ENCODE data around the gene SNRK. TPM values are rescaled to one million over a fixed set of nuclear protein-coding genes. Genes with fewer than 3 reads are reported as not detected.

The SNRK gene, protein sequence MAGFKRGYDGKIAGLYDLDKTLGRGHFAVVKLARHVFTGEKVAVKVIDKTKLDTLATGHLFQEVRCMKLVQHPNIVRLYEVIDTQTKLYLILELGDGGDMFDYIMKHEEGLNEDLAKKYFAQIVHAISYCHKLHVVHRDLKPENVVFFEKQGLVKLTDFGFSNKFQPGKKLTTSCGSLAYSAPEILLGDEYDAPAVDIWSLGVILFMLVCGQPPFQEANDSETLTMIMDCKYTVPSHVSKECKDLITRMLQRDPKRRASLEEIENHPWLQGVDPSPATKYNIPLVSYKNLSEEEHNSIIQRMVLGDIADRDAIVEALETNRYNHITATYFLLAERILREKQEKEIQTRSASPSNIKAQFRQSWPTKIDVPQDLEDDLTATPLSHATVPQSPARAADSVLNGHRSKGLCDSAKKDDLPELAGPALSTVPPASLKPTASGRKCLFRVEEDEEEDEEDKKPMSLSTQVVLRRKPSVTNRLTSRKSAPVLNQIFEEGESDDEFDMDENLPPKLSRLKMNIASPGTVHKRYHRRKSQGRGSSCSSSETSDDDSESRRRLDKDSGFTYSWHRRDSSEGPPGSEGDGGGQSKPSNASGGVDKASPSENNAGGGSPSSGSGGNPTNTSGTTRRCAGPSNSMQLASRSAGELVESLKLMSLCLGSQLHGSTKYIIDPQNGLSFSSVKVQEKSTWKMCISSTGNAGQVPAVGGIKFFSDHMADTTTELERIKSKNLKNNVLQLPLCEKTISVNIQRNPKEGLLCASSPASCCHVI
- 19.6 TPM for polyA plus RNA-seq (2012; ENCODE audit: insufficient read depth, insufficient read length, low read depth)

DNA sequence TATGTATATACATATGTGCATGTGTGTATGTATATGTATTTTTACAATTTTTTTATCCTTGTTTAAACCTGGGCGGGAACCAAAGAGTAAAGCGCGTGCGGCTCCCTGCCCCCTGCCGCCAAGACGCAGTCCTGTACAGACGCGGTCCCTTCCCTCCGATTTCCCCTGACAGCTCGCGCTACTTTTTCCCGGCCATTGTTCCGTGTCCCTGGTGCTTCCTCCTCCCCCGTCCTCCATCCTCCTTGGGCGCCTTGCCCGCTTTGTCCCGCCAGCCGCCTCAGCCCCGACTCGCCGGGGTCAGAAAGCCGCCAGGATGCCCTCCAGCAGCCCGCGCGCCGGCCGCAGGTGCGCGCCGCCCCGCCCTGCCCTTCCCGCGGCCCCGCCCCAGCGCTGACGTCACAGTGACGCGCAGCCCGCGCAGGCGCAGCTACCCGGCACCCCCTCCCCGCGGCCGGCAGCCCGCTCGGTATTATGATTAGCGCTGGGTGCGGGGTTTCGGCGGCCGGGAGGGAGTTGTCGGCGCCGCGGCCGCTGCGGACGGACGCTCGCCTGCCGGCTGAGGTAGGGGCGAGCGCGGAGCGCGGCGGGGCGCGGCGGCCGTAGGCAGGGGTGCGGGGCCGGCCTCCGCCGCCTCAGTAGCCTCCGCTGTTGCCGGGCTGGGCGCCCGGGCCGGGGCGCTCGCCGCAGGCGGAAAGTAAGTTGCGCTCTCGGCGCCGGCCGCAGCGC lies at the start of gene SNRK:
SNRK (plus strand) TSS at position 426 of the 726 bp plus-strand sequence. CDS start 16,664 bp downstream, outside the sequence.
- H3K9me3 ChIP-seq: no peaks in the 10 kb centered on the region

DNA sequence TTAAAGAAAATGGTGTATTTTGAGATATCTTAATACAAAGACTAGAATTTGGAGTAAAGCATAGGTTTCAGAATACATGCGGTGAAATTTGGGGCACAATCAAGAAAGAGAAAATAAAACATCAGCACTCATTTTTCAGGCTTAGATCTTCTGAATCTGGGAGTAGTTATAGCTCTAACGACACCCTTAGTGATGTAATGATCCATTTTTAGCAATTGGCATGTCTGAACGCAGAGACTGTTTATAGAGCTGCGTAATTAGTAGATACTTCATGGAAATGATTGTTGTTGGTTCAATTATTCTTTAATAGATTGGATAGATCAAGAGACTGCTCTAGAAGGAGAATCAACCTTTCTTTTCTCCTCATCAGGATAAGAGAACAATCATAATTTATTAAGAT lies 47.5 kb upstream of the SNRK start:
- Histone ChIP-seq H3K4me1 (no peaks in the 10 kb centered on the region), H3K9me3 (no peaks in the 10 kb centered on the region), H3K36me3 (no peaks in the 10 kb centered on the region), H3K4me3 (ENCODE audit: low read depth, low read length) (no peak overlapping the region), H3K27me3 (no peaks in the 10 kb centered on the region)
- TF ChIP-seq, protein P1, sequence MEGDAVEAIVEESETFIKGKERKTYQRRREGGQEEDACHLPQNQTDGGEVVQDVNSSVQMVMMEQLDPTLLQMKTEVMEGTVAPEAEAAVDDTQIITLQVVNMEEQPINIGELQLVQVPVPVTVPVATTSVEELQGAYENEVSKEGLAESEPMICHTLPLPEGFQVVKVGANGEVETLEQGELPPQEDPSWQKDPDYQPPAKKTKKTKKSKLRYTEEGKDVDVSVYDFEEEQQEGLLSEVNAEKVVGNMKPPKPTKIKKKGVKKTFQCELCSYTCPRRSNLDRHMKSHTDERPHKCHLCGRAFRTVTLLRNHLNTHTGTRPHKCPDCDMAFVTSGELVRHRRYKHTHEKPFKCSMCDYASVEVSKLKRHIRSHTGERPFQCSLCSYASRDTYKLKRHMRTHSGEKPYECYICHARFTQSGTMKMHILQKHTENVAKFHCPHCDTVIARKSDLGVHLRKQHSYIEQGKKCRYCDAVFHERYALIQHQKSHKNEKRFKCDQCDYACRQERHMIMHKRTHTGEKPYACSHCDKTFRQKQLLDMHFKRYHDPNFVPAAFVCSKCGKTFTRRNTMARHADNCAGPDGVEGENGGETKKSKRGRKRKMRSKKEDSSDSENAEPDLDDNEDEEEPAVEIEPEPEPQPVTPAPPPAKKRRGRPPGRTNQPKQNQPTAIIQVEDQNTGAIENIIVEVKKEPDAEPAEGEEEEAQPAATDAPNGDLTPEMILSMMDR (IDR thresholded peaks at IDR 0.05; ENCODE audit: low read depth, low read length): no peak
- no peak for DNase-seq

More for the DNA sequence above, at the start of gene SNRK:
- TF ChIP-seq, protein P1 (IDR thresholded peaks at IDR 0.05; ENCODE audit: low read depth, low read length): peak; percentile 23
- no peaks in the 10 kb centered on the region for H3K27me3 ChIP-seq
- H3K36me3 ChIP-seq: no peaks in the 10 kb centered on the region
- no peaks in the 10 kb centered on the region; the same call in 1 of the 2 replicates for H3K4me1 ChIP-seq
- H3K4me3 ChIP-seq (ENCODE audit: low read depth, low read length): peak within 1 kb of the TSS; percentile 80
- DNase-seq: peak; percentile 85

DNA sequence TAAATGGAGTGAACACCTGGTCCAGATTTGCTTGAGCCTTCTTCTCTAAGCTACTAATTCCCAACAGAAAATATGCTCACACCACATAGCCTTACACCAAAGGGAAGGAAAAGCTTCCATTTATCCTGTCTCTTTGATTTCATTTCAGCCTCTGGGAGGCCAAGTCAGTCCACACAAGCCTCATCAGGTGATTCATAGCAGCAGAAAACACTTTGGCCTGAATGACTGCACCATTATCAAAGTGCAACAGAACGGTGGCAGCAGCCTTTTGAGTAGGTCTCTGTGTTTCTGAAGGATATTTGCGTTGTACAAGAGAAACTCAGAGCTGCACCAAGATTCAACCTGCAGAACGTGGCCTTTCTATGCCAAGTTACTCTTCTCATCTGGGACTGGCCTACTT lies 46.6 kb upstream of the SNRK start:
- TF ChIP-seq, protein P1 (IDR thresholded peaks at IDR 0.05; ENCODE audit: low read depth, low read length): no peak
- Histone ChIP-seq H3K9me3 (no peaks in the 10 kb centered on the region), H3K36me3 (no peaks in the 10 kb centered on the region), H3K4me1 (no peaks in the 10 kb centered on the region), H3K27me3 (no peaks in the 10 kb centered on the region), H3K4me3 (ENCODE audit: low read depth, low read length) (no peak overlapping the region)
- no peak for DNase-seq

DNA sequence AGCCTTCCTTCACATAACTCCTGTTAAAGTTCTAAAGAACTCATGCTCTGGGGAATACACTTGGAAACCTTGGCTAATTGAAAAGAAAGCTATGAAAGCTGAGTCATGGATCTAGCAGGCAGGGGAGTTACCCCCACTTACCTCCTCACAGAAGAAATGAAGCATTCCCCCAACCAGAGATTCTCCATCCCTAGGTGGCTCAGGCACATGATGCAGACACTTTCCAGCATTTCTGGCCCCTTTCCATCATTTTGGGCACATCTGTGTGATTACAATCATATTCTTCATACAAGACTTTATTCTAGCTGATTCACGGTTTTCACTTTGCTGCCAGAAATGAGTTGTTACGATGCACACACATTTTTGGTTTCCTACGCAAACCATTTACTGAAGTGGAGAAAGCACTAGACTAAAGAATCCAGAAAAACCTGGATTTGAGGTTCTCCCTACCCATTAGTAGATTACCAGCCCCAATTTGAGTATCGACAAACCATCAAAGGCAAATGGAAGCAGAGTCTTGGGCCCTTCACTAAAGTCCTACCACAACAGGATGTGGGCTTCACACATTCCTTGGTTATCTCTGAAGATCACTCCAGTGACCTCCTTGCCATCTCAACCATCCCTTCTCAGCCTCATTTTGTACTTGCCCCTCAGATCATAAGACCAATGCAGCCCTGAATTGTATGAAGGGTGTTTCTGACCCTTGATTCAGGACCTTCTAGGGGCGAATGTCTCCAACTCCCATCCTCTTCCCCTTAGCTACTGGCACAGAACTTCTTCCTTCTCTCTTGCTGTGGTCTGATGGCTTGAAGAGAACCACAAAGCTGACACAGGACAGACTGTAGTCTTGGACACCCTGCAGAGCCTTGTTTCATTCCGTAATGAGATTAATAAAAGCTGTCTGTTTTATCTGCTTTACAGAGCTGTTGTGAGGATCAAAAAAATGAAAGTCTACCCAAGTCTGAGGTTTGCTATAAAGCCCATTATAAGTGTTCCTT lies 42.5 kb upstream of the SNRK start:
- Histone ChIP-seq H3K36me3 (no peaks in the 10 kb centered on the region), H3K27me3 (no peaks in the 10 kb centered on the region), H3K9me3 (no peaks in the 10 kb centered on the region), H3K4me3 (ENCODE audit: low read depth, low read length) (no peak overlapping the region), H3K4me1 (no peaks in the 10 kb centered on the region)
- DNase-seq: no peak
- TF ChIP-seq, protein P1 (IDR thresholded peaks at IDR 0.05; ENCODE audit: low read depth, low read length): no peak

DNA sequence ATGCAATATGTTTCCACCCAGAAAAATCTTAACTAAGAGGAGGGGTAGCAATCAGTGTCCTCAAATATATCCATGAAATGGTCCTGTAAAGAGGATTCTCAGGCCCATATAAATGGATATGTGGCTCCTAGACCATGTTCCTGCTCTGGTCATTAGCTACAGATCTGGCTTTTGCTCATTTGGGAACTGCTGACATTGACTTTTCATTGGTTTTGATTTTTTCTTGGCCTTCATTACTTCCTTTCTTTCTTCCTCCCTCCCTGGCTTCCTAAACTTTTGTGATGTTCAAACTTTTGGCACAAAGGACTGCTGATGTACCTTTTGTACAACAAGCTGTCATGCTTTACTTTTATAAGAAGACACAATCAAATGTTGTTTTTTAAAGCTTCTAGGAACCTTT lies 41.6 kb upstream of the SNRK start:
- DNase-seq: no peak
- no peaks in the 10 kb centered on the region for H3K27me3 ChIP-seq
- no peak overlapping the region for H3K4me3 ChIP-seq (ENCODE audit: low read depth, low read length)
- H3K4me1 ChIP-seq: no peaks in the 10 kb centered on the region
- TF ChIP-seq, protein P1 (IDR thresholded peaks at IDR 0.05; ENCODE audit: low read depth, low read length): no peak
- no peaks in the 10 kb centered on the region for H3K36me3 ChIP-seq
- H3K9me3 ChIP-seq: no peaks in the 10 kb centered on the region
